Activated CD8-positive, alpha-beta memory T cell treated with anti-CD3 and anti-CD28 coated beads for 4 hours (primary cell): ENCODE measurements around the gene PKDCC.

Experiments
- DNase-seq, 2 donors: peaks; one replicate each; pipeline ENCODE4 v3.0.0-alpha.2; 2020; ENCODE audit warnings: low read depth in 2 of 2

The PKDCC gene

DNA sequence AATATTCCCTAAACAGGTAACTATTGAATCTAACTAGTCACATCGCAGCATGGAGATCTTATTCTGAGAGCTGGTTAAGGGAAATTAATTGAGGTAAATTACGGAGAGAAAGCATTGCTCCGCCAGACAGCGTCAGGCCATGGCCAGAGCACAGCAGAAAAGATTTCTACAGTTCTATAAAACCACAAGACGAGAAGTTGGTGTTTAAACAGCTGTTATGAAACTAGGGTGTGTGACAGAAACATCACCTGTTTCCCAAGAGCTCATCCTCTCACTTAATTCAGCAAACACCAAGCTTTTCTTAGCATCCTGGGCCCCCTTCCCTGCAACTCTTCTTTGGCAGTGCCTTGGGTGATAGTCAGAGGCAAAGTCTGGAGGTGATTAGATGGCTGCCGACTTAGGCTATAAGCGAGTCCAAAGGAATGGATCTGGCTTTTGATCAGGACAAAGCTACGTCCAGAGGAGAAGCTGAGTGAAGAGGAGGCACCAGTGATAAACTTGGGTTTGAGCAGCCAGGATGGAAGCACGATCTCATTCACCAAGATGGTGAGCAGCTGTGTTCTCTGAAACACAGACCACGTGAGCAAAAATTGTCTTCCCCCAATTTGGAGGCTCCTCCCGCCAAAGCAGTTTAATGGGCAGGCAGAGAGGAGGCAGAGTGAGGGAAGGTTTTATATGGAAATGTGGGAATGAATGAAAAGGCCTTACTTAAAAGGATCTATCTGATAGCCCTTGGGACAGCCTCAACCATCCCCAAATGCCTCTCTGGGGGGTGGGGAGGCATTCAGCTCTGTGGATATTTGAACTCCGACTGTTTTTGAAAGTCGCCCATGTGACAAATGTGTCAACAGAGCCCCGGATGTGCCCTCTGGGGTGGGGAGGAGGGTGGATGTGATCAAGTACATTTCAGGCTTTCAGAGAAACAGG, 57.8 kb downstream of the PKDCC start:
- peak; percentile 48 to 52 for DNase-seq

- no peak for DNase-seq
Measured at GRCh38 chr2:42106257-42106816, 58.5 kb downstream of the PKDCC start.

DNA sequence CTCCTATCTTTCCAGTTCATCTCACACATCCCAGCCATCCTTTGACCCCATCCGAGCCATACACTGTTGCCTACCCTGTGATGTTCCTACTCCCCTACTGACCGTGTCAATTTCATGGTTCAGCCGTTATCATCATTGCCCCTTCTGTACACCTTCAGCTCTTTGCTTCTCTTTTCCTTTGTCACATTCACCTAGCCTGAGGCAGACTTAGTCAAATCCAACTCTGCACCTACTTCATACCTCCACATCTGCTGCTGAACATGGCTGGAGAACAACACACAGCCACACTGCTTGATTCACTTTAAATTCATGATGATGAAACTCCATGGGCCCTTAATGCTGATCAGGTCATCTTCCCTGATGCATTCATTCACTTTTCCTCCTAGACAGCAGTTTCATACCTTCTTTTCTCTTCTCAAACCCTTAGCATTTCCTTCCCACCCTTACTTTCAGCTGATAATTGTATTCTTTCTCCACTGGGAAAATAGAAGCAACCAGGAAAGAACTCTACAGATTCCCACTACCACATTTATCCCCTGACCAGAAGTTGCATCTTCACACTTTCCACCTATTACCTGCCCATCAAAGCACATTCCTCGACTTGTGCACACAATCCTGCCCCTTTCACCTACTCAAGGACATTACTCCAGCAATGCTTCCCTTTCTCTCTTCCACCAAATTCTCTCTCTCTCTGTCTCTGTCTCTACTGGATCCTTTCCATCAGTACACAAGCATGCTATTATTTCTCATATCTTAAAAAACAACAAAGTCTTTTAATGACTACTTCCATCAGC, 59.6 kb downstream of the PKDCC start:
- no peak for DNase-seq
